Activated CD4-positive, alpha-beta T cell treated with anti-CD3 and anti-CD28 coated beads for 4 hours (primary cell): ENCODE data around the gene NKX3-2.

Experiments
- DNase-seq, 2 donors: peaks; one replicate each; pipeline ENCODE4 v3.0.0-alpha.2; 2020

The NKX3-2 gene

GRCh38 chr4:13496605-13497004 is 47.7 kb downstream of the NKX3-2 start:
- DNase-seq = no peak

GRCh38 chr4:13495753-13496152 is 48.6 kb downstream of the NKX3-2 start:
- no peak for DNase-seq

- DNase-seq = no peak
Measured at GRCh38 chr4:13493793-13494192, 50.5 kb downstream of the NKX3-2 start.

- DNase-seq = no peak
Measured at GRCh38 chr4:13492747-13493146, 51.6 kb downstream of the NKX3-2 start.
